Tongue (tissue), 2 donors: ENCODE measurements around the gene ATXN2. TPM values are rescaled to one million over a fixed set of nuclear protein-coding genes. Genes with fewer than 3 reads are reported as not detected.

ENCODE experiments used
- small RNA-seq: library from RNA; depleted of rRNA; stranded (forward); fragments of <200 nt; gene quantifications from one replicate; pipeline ENCODE3, GENCODE V24; 2014; ENCODE audit warnings: low replicate concordance
- total RNA-seq: library from RNA; depleted of rRNA; stranded (reverse); fragments of >200 nt; gene quantifications from one replicate; pipeline ENCODE4 v1.2.3, GENCODE V29; 2014

ATXN2 gene
- total RNA-seq, 1 donor from 2014 or later, result 51.4 TPM

Small RNAs within 50 kb of the gene (small RNA-seq; reads per million reads assigned to genes)
- not detected for gene RF00066

Other genes starting within 250 kb of the ATXN2 start
- 4.5 TPM for gene PHETA1, start 230.2 kb downstream of the ATXN2 start, total RNA-seq
- gene SH2B3, start 193.4 kb downstream of the ATXN2 start, total RNA-seq, result 11.7 TPM
- 20.5 TPM for gene BRAP, start 86.6 kb upstream of the ATXN2 start, total RNA-seq
- 21.2 TPM for gene ACAD10, start 86.7 kb upstream of the ATXN2 start, total RNA-seq
- 23.9 TPM for gene ALDH2, start 167.6 kb upstream of the ATXN2 start, total RNA-seq
- gene MAPKAPK5, start 242.9 kb upstream of the ATXN2 start, total RNA-seq, result 38.7 TPM